Midbrain (tissue), 1 donor: ENCODE results near the gene CORO1A.
"Not testable (repeated sequence)": the region's sequence is repeated elsewhere in the genome, so short reads cannot be mapped to it uniquely, and the experiment has no call there.

Experiments used
- DNase-seq: peaks from one replicate; lab custom pipeline; 2025; lab: John Stamatoyannopoulos, UW

Gene CORO1A

GRCh38 chr16:30205541-30206236 lies 22.3 kb downstream of the CORO1A start:
- DNase-seq: not testable (repeated sequence)

GRCh38 chr16:30206252-30206651 lies 22.9 kb downstream of the CORO1A start:
- DNase-seq: not testable (repeated sequence)

GRCh38 chr16:30207063-30207704 lies 23.8 kb downstream of the CORO1A start:
- not testable (repeated sequence) for DNase-seq

DNA sequence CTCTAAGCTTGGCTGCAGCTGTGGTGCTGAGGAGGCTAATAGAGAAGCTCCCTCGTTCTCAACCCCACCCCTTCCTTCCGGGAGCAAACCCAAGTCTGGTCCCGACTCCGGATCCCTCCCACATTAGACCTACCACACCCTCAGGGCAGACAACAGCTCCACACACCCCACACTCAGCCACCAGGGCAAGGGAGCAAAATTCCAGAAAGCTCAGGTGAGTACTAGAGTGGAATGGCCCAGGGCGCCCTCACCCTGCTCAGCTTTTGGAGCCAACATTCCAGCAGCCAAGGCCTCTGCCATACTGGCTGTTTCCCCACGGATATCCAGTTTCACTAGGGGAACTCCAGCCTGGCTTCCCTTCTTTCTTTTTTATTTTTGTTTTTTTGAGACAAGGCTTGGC lies 25.6 kb downstream of the CORO1A start:
- not testable (repeated sequence) for DNase-seq

- not testable (repeated sequence) for DNase-seq
Measured at GRCh38 chr16:30211414-30211813, 28.0 kb downstream of the CORO1A start.

- DNase-seq: not testable (repeated sequence)
Measured at GRCh38 chr16:30217082-30217481, 33.7 kb downstream of the CORO1A start.
